ENCODE results near the gene CCDC92B.
"Not testable (repeated sequence)": the region's sequence is repeated elsewhere in the genome, so short reads cannot be mapped to it uniquely, and the experiment has no call there.

The CCDC92B gene

GRCh38 chr17:2687074-2687418, 62.4 kb downstream of the CCDC92B start:
- Histone ChIP-seq H3K27me3 (ENCODE audit: control insufficient read depth, insufficient read depth, low read length) (no peaks in the 10 kb centered on the region), H3K4me1 (ENCODE audit: control insufficient read depth, insufficient read depth, low read length) (peaks cover 13% of the 10 kb centered on the region), H3K36me3 (ENCODE audit: control insufficient read depth, insufficient read depth, low read length) (peaks cover 15% of the 10 kb centered on the region), H3K4me3 (ENCODE audit: low read length) (no peak overlapping the region), H3K27ac (ENCODE audit: low read depth, low read length) (peak overlapping the region; percentile 16), H3K9ac (ENCODE audit: low read length) (no peak overlapping the region)

DNA sequence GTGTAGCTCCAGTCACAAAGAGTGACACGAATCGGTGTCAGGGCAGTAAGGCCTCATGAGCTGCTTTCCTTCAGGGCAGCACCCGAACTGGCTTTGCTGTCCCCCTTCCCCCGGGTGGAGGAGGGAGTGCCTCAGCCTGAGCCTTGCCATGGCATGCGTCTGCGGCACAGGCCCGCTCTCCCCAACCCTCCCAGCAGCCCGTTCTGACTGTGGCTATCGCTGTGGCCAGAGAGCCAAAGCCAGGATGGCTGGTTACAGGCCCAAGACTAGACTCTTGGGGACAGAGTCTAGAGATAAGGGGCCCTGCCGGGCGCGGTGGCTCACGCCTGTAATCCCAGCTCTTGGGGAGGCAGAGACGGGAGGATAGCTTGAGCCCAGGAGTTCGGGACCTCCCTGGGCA, 63.8 kb downstream of the CCDC92B start:
- H3K27me3 ChIP-seq (ENCODE audit: control insufficient read depth, insufficient read depth, low read length), result no peaks in the 10 kb centered on the region
- H3K9ac ChIP-seq (ENCODE audit: low read length), result no peak overlapping the region
- no peak overlapping the region for H3K27ac ChIP-seq (ENCODE audit: low read depth, low read length)
- H3K4me1 ChIP-seq (ENCODE audit: control insufficient read depth, insufficient read depth, low read length), result peaks cover 13% of the 10 kb centered on the region
- H3K4me3 ChIP-seq (ENCODE audit: low read length), result no peak overlapping the region
- peaks cover 20% of the 10 kb centered on the region for H3K36me3 ChIP-seq (ENCODE audit: control insufficient read depth, insufficient read depth, low read length)

DNA sequence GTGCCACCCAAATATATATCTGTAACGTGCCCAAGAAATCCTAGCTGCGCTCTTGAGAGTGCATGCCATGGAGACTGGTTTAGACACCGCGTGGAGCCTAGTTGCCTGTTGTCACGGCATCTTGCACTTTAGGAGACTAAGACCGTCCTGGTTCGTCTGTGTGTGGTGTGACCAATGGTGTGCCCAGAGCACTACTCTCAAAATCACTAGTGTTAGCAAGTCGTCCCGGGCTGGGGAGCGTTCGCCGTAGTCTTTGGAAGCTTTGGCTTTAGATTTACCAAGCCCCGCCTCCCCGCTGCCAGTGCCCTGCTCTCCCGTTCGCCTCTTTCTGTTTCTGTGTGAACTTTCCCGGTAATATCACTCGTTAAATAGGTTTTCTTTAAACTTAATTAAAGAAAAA, 64.9 kb downstream of the CCDC92B start:
- Histone ChIP-seq H3K9ac (ENCODE audit: low read length) (no peak overlapping the region), H3K36me3 (ENCODE audit: control insufficient read depth, insufficient read depth, low read length) (peaks cover 16% of the 10 kb centered on the region), H3K27me3 (ENCODE audit: control insufficient read depth, insufficient read depth, low read length) (no peaks in the 10 kb centered on the region), H3K4me3 (ENCODE audit: low read length) (no peak overlapping the region), H3K27ac (ENCODE audit: low read depth, low read length) (no peak overlapping the region), H3K4me1 (ENCODE audit: control insufficient read depth, insufficient read depth, low read length) (peaks cover 13% of the 10 kb centered on the region)

DNA sequence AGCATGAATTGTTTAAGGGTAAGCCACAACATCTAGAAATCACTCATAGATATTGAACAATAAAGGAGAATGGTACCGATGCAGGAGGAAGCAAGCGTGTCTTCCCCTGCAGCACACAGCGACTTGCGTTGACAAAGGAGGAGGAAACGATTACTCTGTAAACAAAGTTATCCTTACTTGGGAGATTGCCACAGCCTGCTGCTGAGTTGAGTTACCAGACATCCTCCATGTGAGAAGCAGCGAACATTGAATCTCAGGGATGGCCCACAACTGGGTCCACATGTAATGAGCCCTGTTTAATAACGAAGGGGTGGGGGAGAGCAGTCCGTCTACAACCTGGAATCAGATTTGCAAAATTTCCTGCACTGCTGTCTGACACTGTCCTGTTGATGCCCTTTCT, 65.5 kb downstream of the CCDC92B start:
- Histone ChIP-seq H3K36me3 (ENCODE audit: control insufficient read depth, insufficient read depth, low read length) (peaks cover 16% of the 10 kb centered on the region), H3K27me3 (ENCODE audit: control insufficient read depth, insufficient read depth, low read length) (no peaks in the 10 kb centered on the region), H3K4me3 (ENCODE audit: low read length) (no peak overlapping the region), H3K9ac (ENCODE audit: low read length) (no peak overlapping the region), H3K27ac (ENCODE audit: low read depth, low read length) (no peak overlapping the region), H3K4me1 (ENCODE audit: control insufficient read depth, insufficient read depth, low read length) (peaks cover 13% of the 10 kb centered on the region)

GRCh38 chr17:2682176-2682938, 67.1 kb downstream of the CCDC92B start:
- peaks cover 16% of the 10 kb centered on the region for H3K36me3 ChIP-seq (ENCODE audit: control insufficient read depth, insufficient read depth, low read length)
- H3K27ac ChIP-seq (ENCODE audit: low read depth, low read length), result no peak overlapping the region
- peaks cover 13% of the 10 kb centered on the region for H3K4me1 ChIP-seq (ENCODE audit: control insufficient read depth, insufficient read depth, low read length)
- no peaks in the 10 kb centered on the region for H3K27me3 ChIP-seq (ENCODE audit: control insufficient read depth, insufficient read depth, low read length)
- H3K9ac ChIP-seq (ENCODE audit: low read length), result no peak overlapping the region
- no peak overlapping the region for H3K4me3 ChIP-seq (ENCODE audit: low read length)

- Histone ChIP-seq H3K4me3 (ENCODE audit: low read length) (no peak overlapping the region), H3K27ac (ENCODE audit: low read depth, low read length) (no peak overlapping the region), H3K9ac (ENCODE audit: low read length) (no peak overlapping the region), H3K4me1 (ENCODE audit: control insufficient read depth, insufficient read depth, low read length) (peaks cover 7% of the 10 kb centered on the region), H3K36me3 (ENCODE audit: control insufficient read depth, insufficient read depth, low read length) (peaks cover 16% of the 10 kb centered on the region), H3K27me3 (ENCODE audit: control insufficient read depth, insufficient read depth, low read length) (no peaks in the 10 kb centered on the region)
Observed at GRCh38 chr17:2681650-2682049, 67.8 kb downstream of the CCDC92B start.

- Histone ChIP-seq H3K9ac (ENCODE audit: low read length) (no peak overlapping the region), H3K4me3 (ENCODE audit: low read length) (no peak overlapping the region), H3K4me1 (ENCODE audit: control insufficient read depth, insufficient read depth, low read length) (peaks cover 6% of the 10 kb centered on the region), H3K36me3 (ENCODE audit: control insufficient read depth, insufficient read depth, low read length) (peaks cover 19% of the 10 kb centered on the region), H3K27me3 (ENCODE audit: control insufficient read depth, insufficient read depth, low read length) (no peaks in the 10 kb centered on the region), H3K27ac (ENCODE audit: low read depth, low read length) (no peak overlapping the region)
Observed at GRCh38 chr17:2680961-2681360, 68.5 kb downstream of the CCDC92B start.

DNA sequence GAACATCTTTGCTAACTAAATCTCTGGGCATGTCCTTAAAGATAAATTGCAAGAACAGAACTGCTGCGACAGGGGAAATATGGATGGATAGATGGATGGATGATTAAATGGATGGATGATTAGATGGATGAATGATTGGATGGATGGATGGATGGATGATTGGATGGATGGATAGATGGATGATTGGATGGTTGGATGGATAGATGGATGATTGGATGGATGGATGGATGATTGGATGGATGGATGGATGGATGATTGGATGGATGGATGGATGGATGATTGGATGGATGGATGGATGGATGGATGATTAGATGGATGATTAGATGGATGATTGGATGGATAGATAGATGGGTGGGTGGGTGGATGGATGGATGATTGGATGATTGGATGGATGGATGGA, 70.2 kb downstream of the CCDC92B start:
- H3K36me3 ChIP-seq (ENCODE audit: control insufficient read depth, insufficient read depth, low read length), result peaks cover 18% of the 10 kb centered on the region
- H3K4me1 ChIP-seq (ENCODE audit: control insufficient read depth, insufficient read depth, low read length); H3K9ac ChIP-seq (ENCODE audit: low read length); H3K27me3 ChIP-seq (ENCODE audit: control insufficient read depth, insufficient read depth, low read length); H3K4me3 ChIP-seq (ENCODE audit: low read length); H3K27ac ChIP-seq (ENCODE audit: low read depth, low read length): not testable (repeated sequence)

All from rectal smooth muscle tissue (tissue), 1 donor.